ENCODE data around the gene RAB27A.
A peak's percentile ranks its signal among the peaks of the same experiment; 100 is the strongest.

RAB27A gene

GRCh38 chr15:55198706-55199105 is 90.9 kb downstream of the RAB27A start:
- H3K27ac ChIP-seq, result no peak overlapping the region
- DNase-seq (ENCODE audit: low spot score), result no peak
- POLR2A ChIA-PET (ENCODE audit: low non-redundant PET), result no interaction called here
- CTCF ChIA-PET, result no interaction called here
- TF ChIP-seq, protein P1, sequence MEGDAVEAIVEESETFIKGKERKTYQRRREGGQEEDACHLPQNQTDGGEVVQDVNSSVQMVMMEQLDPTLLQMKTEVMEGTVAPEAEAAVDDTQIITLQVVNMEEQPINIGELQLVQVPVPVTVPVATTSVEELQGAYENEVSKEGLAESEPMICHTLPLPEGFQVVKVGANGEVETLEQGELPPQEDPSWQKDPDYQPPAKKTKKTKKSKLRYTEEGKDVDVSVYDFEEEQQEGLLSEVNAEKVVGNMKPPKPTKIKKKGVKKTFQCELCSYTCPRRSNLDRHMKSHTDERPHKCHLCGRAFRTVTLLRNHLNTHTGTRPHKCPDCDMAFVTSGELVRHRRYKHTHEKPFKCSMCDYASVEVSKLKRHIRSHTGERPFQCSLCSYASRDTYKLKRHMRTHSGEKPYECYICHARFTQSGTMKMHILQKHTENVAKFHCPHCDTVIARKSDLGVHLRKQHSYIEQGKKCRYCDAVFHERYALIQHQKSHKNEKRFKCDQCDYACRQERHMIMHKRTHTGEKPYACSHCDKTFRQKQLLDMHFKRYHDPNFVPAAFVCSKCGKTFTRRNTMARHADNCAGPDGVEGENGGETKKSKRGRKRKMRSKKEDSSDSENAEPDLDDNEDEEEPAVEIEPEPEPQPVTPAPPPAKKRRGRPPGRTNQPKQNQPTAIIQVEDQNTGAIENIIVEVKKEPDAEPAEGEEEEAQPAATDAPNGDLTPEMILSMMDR (conservative IDR thresholded peaks at IDR 0.05; ENCODE audit: low read depth), result no peak

DNA sequence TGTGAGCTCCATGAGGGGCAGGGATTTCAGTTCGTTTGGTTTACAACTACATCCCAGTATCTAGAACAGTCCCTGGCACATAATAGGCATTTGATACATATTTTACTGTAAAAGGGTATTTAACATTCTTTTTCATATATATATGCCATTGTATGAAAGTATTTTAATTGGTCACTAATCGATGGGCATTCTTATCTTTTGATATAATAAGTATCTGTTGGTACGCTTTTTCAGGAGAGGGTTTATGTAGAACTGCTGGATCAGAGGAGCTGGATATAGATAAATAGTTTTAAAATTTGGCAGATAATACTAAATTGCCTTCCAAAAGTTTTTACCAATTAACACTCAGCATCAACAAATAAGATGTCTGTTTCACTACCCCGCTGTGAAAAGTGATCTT is 91.9 kb downstream of the RAB27A start:
- ChIA-PET CTCF (interaction anchor here (1.4 kb wide), 1 partner anchor 14 kb away, joined by 4 read pairs; no protein-coding TSS in a partner anchor), POLR2A (ENCODE audit: low non-redundant PET) (no interaction called here)
- TF ChIP-seq, protein P1 (conservative IDR thresholded peaks at IDR 0.05; ENCODE audit: low read depth), result no peak
- no peak for DNase-seq (ENCODE audit: low spot score)
- H3K27ac ChIP-seq, result no peak overlapping the region

GRCh38 chr15:55197362-55197705 is 92.3 kb downstream of the RAB27A start:
- peak overlapping the region; percentile 88 for H3K27ac ChIP-seq
- TF ChIP-seq, protein P1 (conservative IDR thresholded peaks at IDR 0.05; ENCODE audit: low read depth), result no peak
- ChIA-PET CTCF (interaction anchor here (0.6 to 1.4 kb wide), 4 partner anchors 13 to 1759 kb away, joined by 3 to 5 read pairs (median 4); no protein-coding TSS in a partner anchor), POLR2A (ENCODE audit: low non-redundant PET) (interaction anchor here (0.6 to 0.7 kb wide), 3 partner anchors 20 to 37 kb away, joined by 3 to 5 read pairs (median 3); no protein-coding TSS in a partner anchor)
- DNase-seq (ENCODE audit: low spot score), result no peak

DNA sequence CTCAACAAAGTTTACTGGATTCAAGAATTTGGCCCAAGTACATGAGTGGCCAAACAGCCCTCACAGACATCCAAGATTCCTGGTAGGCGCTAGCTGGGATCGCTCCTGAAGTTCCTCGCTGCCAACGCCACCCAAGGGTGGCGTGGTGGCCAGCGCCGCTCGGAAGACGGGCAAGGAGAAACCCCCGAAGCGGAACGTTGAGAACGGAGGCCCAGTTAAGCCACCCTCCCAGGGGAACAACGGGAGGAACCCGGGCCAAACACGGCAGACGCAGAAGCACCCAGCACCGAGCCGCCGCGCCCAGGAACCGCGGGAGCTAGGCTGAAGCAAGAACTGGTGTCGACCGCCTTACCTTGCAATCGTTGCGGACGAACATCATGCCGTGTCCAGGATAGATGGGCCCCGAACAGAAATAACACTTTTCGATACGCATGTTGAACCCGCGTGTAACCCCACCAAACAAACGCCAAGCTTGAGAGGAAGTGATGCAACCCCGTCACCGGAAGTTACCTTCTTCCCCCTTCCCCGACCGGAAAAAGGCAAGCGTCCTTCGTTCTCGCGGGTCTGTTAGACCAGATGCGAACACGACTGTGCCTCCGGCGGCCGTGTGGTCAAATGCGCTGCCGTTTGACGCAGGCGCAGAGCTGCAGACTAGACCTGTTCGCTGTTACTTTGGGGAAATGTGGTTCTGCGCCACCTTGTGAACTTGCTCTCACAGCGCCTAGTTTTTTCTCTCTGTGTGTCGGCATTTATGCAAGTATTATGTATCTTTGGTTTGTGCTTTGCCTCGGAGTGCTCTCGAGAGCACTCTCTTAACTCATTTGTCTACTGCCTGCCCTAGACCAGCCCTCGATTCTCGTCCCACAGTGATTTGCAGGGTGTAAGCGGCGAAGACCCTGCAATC is 92.9 kb downstream of the RAB27A start, which contains the start of gene RSL24D1:
RSL24D1 (minus strand) TSS at position 484 of the 904 bp plus-strand sequence; CDS start at position 433, 51 bp downstream.
- ChIA-PET POLR2A (ENCODE audit: low non-redundant PET) (interaction anchor here (0.6 to 0.7 kb wide), 4 partner anchors 20 to 38 kb away, joined by 3 to 5 read pairs (median 3); no protein-coding TSS in a partner anchor), CTCF (interaction anchor here (0.6 to 1.4 kb wide), 6 partner anchors 13 to 1770 kb away, joined by 3 to 5 read pairs (median 4); partner anchors contain the start of genes PIGB and PIGBOS1)

DNA sequence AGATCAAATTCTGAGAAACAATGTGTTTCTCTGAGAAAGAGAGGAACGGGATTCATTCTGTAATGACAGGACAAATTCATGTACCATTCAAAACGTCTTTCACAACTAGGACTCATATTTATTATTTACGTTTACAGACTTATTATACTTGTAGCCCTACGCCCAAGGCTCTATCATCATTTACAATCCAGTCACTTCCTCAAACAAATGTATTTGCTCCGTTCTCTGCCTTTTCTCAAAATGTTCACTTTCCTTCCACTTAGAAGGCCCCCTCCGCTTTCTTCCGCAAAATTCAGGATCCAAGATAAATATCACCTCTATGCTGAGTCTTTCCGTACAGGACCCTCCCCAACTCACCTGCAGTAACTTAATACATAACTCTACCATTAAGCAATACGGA is 93.6 kb downstream of the RAB27A start:
- H3K27ac ChIP-seq, result peak overlapping the region; percentile 88
- CTCF ChIA-PET, result no interaction called here
- no peak for DNase-seq (ENCODE audit: low spot score)
- POLR2A ChIA-PET (ENCODE audit: low non-redundant PET), result no interaction called here
- TF ChIP-seq, protein P1 (conservative IDR thresholded peaks at IDR 0.05; ENCODE audit: low read depth), result no peak

More for the DNA sequence above, 92.9 kb downstream of the RAB27A start, which contains the start of gene RSL24D1:
- peak within 1 kb of the TSS; percentile 88 for H3K27ac ChIP-seq
- TF ChIP-seq, protein P1 (conservative IDR thresholded peaks at IDR 0.05; ENCODE audit: low read depth), result peak; percentile 70
- DNase-seq (ENCODE audit: low spot score), result peak; percentile 95

- ChIA-PET POLR2A (ENCODE audit: low non-redundant PET) (no interaction called here), CTCF (no interaction called here)
- H3K27ac ChIP-seq, result no peak overlapping the region
- DNase-seq (ENCODE audit: low spot score), result no peak
- TF ChIP-seq, protein P1 (conservative IDR thresholded peaks at IDR 0.05; ENCODE audit: low read depth), result no peak
These were observed 95.4 kb downstream of the RAB27A start for GRCh38 chr15:55194256-55194655.

All from RWPE1 (cell line).